ENCODE data around the gene CTNNBL1.

CTNNBL1 gene

GRCh38 chr20:37859406-37860171, 165.8 kb downstream of the CTNNBL1 start:
- DNase-seq, result no peak

- DNase-seq, result no peak
These were observed 169.5 kb downstream of the CTNNBL1 start for GRCh38 chr20:37863289-37863688.

- no peak for DNase-seq
These were observed 170.5 kb downstream of the CTNNBL1 start for GRCh38 chr20:37864298-37864697.

GRCh38 chr20:37866051-37866450, 172.2 kb downstream of the CTNNBL1 start:
- no peak for DNase-seq

- DNase-seq, result no peak
These were observed 173.7 kb downstream of the CTNNBL1 start for GRCh38 chr20:37867289-37868195.

- DNase-seq, result no peak
These were observed 175.1 kb downstream of the CTNNBL1 start for GRCh38 chr20:37868851-37869333.

- DNase-seq, result no peak
These were observed 175.6 kb downstream of the CTNNBL1 start for GRCh38 chr20:37869334-37869861.

GRCh38 chr20:37870294-37870693, 176.5 kb downstream of the CTNNBL1 start:
- no peak for DNase-seq

- no peak for DNase-seq
These were observed 177.9 kb downstream of the CTNNBL1 start for GRCh38 chr20:37871751-37872150.

- DNase-seq, result no peak
These were observed 178.3 kb downstream of the CTNNBL1 start for GRCh38 chr20:37872161-37872560.

- no peak for DNase-seq
These were observed 180.1 kb downstream of the CTNNBL1 start for GRCh38 chr20:37873884-37874283.

GRCh38 chr20:37875460-37876175, 181.8 kb downstream of the CTNNBL1 start:
- no peak for DNase-seq

GRCh38 chr20:37876863-37877262, 183.0 kb downstream of the CTNNBL1 start:
- DNase-seq, result no peak

GRCh38 chr20:37877832-37878772, 184.3 kb downstream of the CTNNBL1 start:
- DNase-seq, result no peak

GRCh38 chr20:37878835-37879599, 185.2 kb downstream of the CTNNBL1 start:
- no peak for DNase-seq

- DNase-seq, result no peak
These were observed 186.0 kb downstream of the CTNNBL1 start for GRCh38 chr20:37879843-37880242.

- DNase-seq, result no peak
These were observed 187.1 kb downstream of the CTNNBL1 start for GRCh38 chr20:37880726-37881591.

- no peak for DNase-seq
These were observed 187.9 kb downstream of the CTNNBL1 start for GRCh38 chr20:37881601-37882343.
